Hepatocyte (in vitro differentiated cells): Measurements from ENCODE around the gene MAN2A1. TPM values are rescaled to one million over a fixed set of nuclear protein-coding genes. Genes with fewer than 3 reads are reported as not detected.
"Not testable (repeated sequence)": the region's sequence is repeated elsewhere in the genome, so short reads cannot be mapped to it uniquely, and the experiment has no call there.

Experiments used
- DNase-seq: peaks from one replicate; pipeline ENCODE4 v3.0.0-alpha.2; 2016; ENCODE audit warnings: low spot score
- H2AFZ ChIP-seq: fragments of 200-600 bp; sonication (generic); 2 replicates; pipeline ENCODE4 v1.6.0; 2016; ENCODE audit warnings: antibody characterized with exemption, mild to moderate bottlenecking
- H3K27ac ChIP-seq: fragments of 200-600 bp; sonication (generic); 2 replicates; pipeline ENCODE4 v1.5.1; 2016; ENCODE audit warnings: mild to moderate bottlenecking
- H3K27me3 ChIP-seq: fragments of 200-600 bp; sonication (generic); 2 replicates; pipeline ENCODE4 v1.6.1; 2016
- H3K36me3 ChIP-seq: fragments of 200-600 bp; sonication (generic); replicated peaks from 2 replicates; pipeline ENCODE4 v1.5.1; 2016; ENCODE audit warnings: low read depth; ENCODE audit not compliant: insufficient read depth
- H3K4me1 ChIP-seq: fragments of 200-600 bp; sonication (generic); 2 replicates; pipeline ENCODE4 v1.5.1; 2016; ENCODE audit warnings: mild to moderate bottlenecking, moderate library complexity; ENCODE audit not compliant: insufficient read depth
- H3K4me2 ChIP-seq: fragments of 200-600 bp; sonication (generic); 2 replicates; pipeline ENCODE4 v1.6.0; 2016
- H3K4me3 ChIP-seq: fragments of 200-600 bp; sonication (generic); 2 replicates; pipeline ENCODE4 v1.5.1; 2016; ENCODE audit warnings: mild to moderate bottlenecking
- H3K79me2 ChIP-seq: fragments of 200-600 bp; sonication (generic); 2 replicates; pipeline ENCODE4 v1.6.0; 2017; ENCODE audit warnings: mild to moderate bottlenecking
- H3K9me2 ChIP-seq: fragments of 200-600 bp; sonication (generic); replicated peaks from 2 replicates; pipeline ENCODE4 v1.6.0; 2017; ENCODE audit warnings: mild to moderate bottlenecking; ENCODE audit not compliant: insufficient read depth
- H3K9me3 ChIP-seq: fragments of 200-600 bp; sonication (generic); 2 replicates; pipeline ENCODE4 v1.5.1; 2016; ENCODE audit warnings: low read depth, mild to moderate bottlenecking
- H4K20me1 ChIP-seq: fragments of 200-600 bp; sonication (generic); 2 replicates; pipeline ENCODE4 v1.6.0; 2016; ENCODE audit warnings: mild to moderate bottlenecking; ENCODE audit not compliant: insufficient read depth, poor library complexity, severe bottlenecking
- CTCF ChIP-seq: fragments of 200-600 bp; sonication (generic); IDR thresholded peaks from 2 replicates; pipeline ENCODE4 v1.5.1; 2016; ENCODE audit warnings: antibody characterized with exemption, mild to moderate bottlenecking; ENCODE audit not compliant: poor library complexity
- EZH2 ChIP-seq: fragments of 200-600 bp; sonication (generic); IDR thresholded peaks from 2 replicates; pipeline ENCODE4 v1.6.1; 2016; ENCODE audit warnings: antibody characterized with exemption, mild to moderate bottlenecking, borderline replicate concordance
- EZH2phosphoT487 ChIP-seq: fragments of 200-600 bp; sonication (generic); IDR thresholded peaks from one replicate; pipeline ENCODE4 v1.6.1; 2018; ENCODE audit warnings: antibody characterized with exemption, mild to moderate bottlenecking, low read depth, moderate library complexity; ENCODE audit not compliant: unreplicated experiment, severe bottlenecking
- WGBS: methylation state at CpG from one replicate; pipeline ENCODE4 v1.1.6; 2016; ENCODE audit warnings: low lambda C conversion rate; ENCODE audit errors: missing lambda C conversion rate; 5-methylcytosine and 5-hydroxymethylcytosine counted together
- polyA plus RNA-seq: library from polyadenylated mRNA; unstranded; fragments of >200 nt; fragmentation: Nextera tagmentation; extraction: Ambion mirVana; gene quantifications from 2 replicates; pipeline ENCODE4 v1.2.1, GENCODE V29; 2016
- total RNA-seq: library from RNA; depleted of rRNA; stranded (reverse); fragments of >200 nt; gene quantifications from 2 replicates; pipeline ENCODE4 v1.2.3, GENCODE V29; 2014

The MAN2A1 gene
- total and polyA plus RNA-seq, 2 experiments from 2014 or later = 31.5 to 150 TPM

GRCh38 chr5:109888989-109889388, 199.3 kb downstream of the MAN2A1 start:
- WGBS = 81% methylated on average over 1 of the region's 1 CpG
- TF ChIP-seq EZH2phosphoT487 (no peak), CTCF (no peak)

GRCh38 chr5:109893271-109893670, 203.5 kb downstream of the MAN2A1 start:
- H3K9me2 ChIP-seq, H4K20me1 ChIP-seq, H3K9me3 ChIP-seq, H3K4me2 ChIP-seq, DNase-seq, H3K4me3 ChIP-seq, H3K4me1 ChIP-seq, H3K79me2 ChIP-seq, H3K27me3 ChIP-seq, H2AFZ ChIP-seq, H3K27ac ChIP-seq, H3K36me3 ChIP-seq: not testable (repeated sequence)
- 88% methylated on average over 2 of the region's 2 CpGs for WGBS

More at GRCh38 chr5:109888989-109889388, 199.3 kb downstream of the MAN2A1 start:
- Histone ChIP-seq H3K36me3 (no peaks in the 10 kb centered on the region), H4K20me1 (no peaks in the 10 kb centered on the region), H3K4me3 (no peak overlapping the region), H3K4me2 (no peak overlapping the region), H3K79me2 (no peaks in the 10 kb centered on the region), H3K27ac (no peak overlapping the region), H3K9me3 (no peaks in the 10 kb centered on the region), H3K27me3 (no peaks in the 10 kb centered on the region), H2AFZ (no peak overlapping the region), H3K9me2 (no peaks in the 10 kb centered on the region), H3K4me1 (no peaks in the 10 kb centered on the region)
- DNase-seq = no peak

- Histone ChIP-seq H3K9me3 (no peaks in the 10 kb centered on the region), H3K4me2 (no peak overlapping the region), H2AFZ (no peak overlapping the region), H3K79me2 (no peaks in the 10 kb centered on the region), H4K20me1 (no peaks in the 10 kb centered on the region), H3K9me2 (no peaks in the 10 kb centered on the region), H3K36me3 (no peaks in the 10 kb centered on the region), H3K27ac (no peak overlapping the region), H3K4me1 (peaks cover 13% of the 10 kb centered on the region), H3K27me3 (no peaks in the 10 kb centered on the region), H3K4me3 (no peak overlapping the region)
- DNase-seq = no peak
- TF ChIP-seq CTCF (no peak), EZH2phosphoT487 (no peak), EZH2 (no peak)
- 73% methylated on average over 9 of the region's 9 CpGs for WGBS
These were observed 208.8 kb downstream of the MAN2A1 start for GRCh38 chr5:109898269-109899162.

GRCh38 chr5:109899163-109899535, 209.4 kb downstream of the MAN2A1 start:
- no peak for DNase-seq
- H3K9me3 ChIP-seq = no peaks in the 10 kb centered on the region
- TF ChIP-seq CTCF (no peak), EZH2 (no peak), EZH2phosphoT487 (no peak)
- no peaks in the 10 kb centered on the region for H3K36me3 ChIP-seq
- H3K9me2 ChIP-seq = no peaks in the 10 kb centered on the region
- WGBS = 94% methylated on average over 8 of the region's 8 CpGs
- H4K20me1 ChIP-seq = no peaks in the 10 kb centered on the region
- H3K4me1 ChIP-seq = peaks cover 13% of the 10 kb centered on the region
- no peak overlapping the region for H3K27ac ChIP-seq
- H3K27me3 ChIP-seq = no peaks in the 10 kb centered on the region
- no peak overlapping the region for H2AFZ ChIP-seq
- H3K4me2 ChIP-seq = no peak overlapping the region
- H3K79me2 ChIP-seq = no peaks in the 10 kb centered on the region
- no peak overlapping the region for H3K4me3 ChIP-seq
